HG03095 (cell line): Measurements from ENCODE around the gene AOPEP.

ENCODE experiments used
- ATAC-seq: cut with Tn5 transposase; IDR thresholded peaks from one replicate; pipeline ENCODE4 v1.9.1; 2021; ENCODE audit warnings: moderate library complexity; ENCODE audit not compliant: unreplicated experiment

Gene AOPEP

DNA sequence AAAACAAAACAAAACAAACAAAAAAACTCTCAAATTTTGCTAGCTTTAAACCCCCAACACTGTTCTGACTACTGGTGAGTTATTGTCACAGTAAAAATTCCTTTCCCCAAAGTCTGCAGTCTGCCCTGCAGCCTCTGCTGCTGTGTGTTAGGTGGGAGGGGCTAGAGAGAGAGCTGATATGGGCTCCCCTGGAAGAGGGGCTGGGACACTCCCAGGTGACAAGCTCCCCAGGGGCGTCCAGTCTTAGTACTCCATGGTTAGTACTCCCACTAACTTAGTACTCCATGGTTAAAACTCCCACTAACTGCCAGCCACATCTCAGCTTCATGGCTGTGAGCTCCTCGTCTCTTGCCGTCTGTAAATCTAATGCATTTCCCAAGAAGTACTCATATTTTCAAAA, 399.2 kb downstream of the AOPEP start:
- ATAC-seq, result no peak

- no peak for ATAC-seq
These were observed 400.2 kb downstream of the AOPEP start for GRCh38 chr9:95126739-95127138.

GRCh38 chr9:95127249-95128176, 401.0 kb downstream of the AOPEP start:
- ATAC-seq, result no peak

- ATAC-seq, result no peak
These were observed 401.7 kb downstream of the AOPEP start for GRCh38 chr9:95128177-95128524.

GRCh38 chr9:95129476-95130291, 403.2 kb downstream of the AOPEP start:
- no peak for ATAC-seq

DNA sequence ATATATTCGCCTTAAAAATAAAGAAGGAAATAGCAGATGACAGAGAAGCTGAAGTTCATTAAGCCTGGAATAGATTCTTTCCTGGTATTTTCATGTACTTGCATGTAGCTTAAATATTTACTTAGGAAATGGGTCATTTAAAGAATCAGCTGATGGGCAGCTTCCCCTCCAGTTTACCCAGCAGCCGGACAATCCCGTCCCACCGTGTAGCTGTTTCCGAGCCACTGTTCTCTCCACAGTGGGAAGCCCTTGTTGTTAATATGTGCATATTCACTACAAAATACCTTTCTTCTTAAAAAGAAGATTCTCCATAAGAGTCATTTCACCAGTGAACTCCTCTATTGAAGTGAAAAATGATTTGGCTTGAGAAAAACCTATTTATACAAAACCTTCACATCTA, 404.0 kb downstream of the AOPEP start:
- ATAC-seq, result no peak

GRCh38 chr9:95131023-95131943, 404.8 kb downstream of the AOPEP start:
- no peak for ATAC-seq

DNA sequence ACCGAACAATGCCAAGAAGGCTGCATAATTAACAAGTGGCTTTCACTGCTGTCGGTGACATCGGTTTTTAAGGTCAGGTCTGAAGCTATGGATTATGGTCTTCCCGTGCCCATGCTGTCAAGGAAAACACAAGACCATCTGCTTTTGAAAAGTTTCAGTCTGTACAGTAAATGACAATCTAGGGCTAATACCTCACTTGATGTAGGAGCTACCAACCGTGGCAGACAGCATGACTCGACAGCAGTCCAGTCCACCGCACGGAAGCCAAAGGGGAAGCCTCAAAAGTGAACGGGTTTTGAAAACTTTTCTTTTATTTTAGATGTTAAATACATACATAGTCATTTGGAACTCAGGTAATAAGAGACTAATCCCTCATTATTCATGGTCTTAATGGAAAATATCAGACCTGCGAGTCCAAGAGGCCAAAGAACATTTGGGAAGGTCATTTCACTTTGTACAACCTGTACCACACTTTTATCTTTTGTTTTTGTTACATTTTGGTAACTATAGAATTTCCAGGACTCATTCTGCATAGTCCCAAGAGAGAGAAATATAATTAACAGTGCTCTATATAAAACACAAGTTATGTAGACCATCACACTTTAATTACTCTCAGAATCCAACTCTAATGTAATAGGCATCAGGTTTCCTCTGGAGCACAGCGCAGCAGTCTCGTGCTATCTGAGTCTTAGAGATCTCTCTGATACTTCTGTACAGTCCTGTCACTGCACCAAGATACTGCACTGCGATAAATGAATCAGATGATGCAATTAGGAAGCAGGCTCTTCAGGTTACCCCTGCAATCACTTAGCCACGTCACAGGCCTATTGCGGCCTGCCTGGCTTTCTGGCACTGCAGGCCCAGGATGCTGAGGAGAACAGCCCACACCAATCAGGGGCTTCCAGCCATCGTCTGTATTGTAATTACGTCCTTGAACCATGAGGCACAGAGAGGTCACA, 406.1 kb downstream of the AOPEP start:
- no peak for ATAC-seq

GRCh38 chr9:95133325-95133705, 406.8 kb downstream of the AOPEP start:
- ATAC-seq, result no peak

DNA sequence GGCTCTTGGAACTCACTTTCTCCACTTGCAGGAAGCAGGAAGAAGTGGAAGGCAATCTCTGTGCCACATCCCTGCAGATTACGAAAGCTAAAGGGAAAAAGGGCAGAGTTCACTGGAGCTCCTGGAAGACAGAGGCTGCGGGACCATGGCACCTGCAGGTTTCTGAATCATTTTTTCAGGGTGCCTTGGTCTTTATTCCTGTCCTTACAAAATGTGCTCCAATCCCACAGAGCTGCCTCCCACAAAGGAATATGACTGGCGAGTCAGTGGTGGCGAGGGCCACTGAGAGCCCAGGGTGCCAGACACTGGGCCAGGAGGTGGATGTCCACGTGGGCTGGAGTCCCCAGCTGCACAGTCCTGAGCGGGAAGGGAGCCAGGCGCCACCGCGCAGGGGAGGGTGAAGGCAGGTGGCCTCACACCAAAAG, 408.0 kb downstream of the AOPEP start:
- no peak for ATAC-seq

GRCh38 chr9:95135756-95136155, 409.3 kb downstream of the AOPEP start:
- ATAC-seq, result no peak
